ENCODE results near the gene METTL1. TPM values are rescaled to one million over a fixed set of nuclear protein-coding genes. Genes with fewer than 3 reads are reported as not detected.
A peak's percentile ranks its signal among the peaks of the same experiment; 100 is the strongest.

METTL1 gene
- total RNA-seq, 3 donors from 2014 or later: 10.1 to 15.3 (median 10.6) TPM

- peaks cover 7% of the 10 kb centered on the region for H3K4me1 ChIP-seq (ENCODE audit: low read depth)
- intact Hi-C loops (cut with DNase I, micrococcal nuclease): no loop called here
- ATAC-seq (peak; percentile 1), DNase-seq (peak in 1 of 3 donors; percentile 31)
- TF ChIP-seq CTCF (IDR thresholded peaks at IDR 0.05): no peak
- no peaks in the 10 kb centered on the region for H3K36me3 ChIP-seq (ENCODE audit: low read depth)
- H3K9me3 ChIP-seq: no peaks in the 10 kb centered on the region
- H3K4me3 ChIP-seq: peak overlapping the region; percentile 70
These were observed 26.4 kb downstream of the METTL1 start for GRCh38 chr12:57745485-57745881.

GRCh38 chr12:57744777-57745484 lies 27.0 kb downstream of the METTL1 start, which contains the start of gene TSPAN31:
Gene TSPAN31 (plus strand): TSS chr12:57745039. CDS start chr12:57745155, 116 bp downstream.
- no peaks in the 10 kb centered on the region for H3K36me3 ChIP-seq (ENCODE audit: low read depth)
- peak; percentile 94 to 99 (median 98) for DNase-seq
- TF ChIP-seq CTCF (IDR thresholded peaks at IDR 0.05): no peak
- peak within 1 kb of the TSS; percentile 70 for H3K4me3 ChIP-seq
- ATAC-seq: peak; percentile 91
- H3K9me3 ChIP-seq: no peaks in the 10 kb centered on the region
- intact Hi-C loops (cut with DNase I, micrococcal nuclease): no loop called here
- peaks cover 7% of the 10 kb centered on the region for H3K4me1 ChIP-seq (ENCODE audit: low read depth)

- TF ChIP-seq CTCF (IDR thresholded peaks at IDR 0.05): no peak
- intact Hi-C loops (cut with DNase I, micrococcal nuclease): no loop called here
- peak; percentile 68 for ATAC-seq
These were observed 27.6 kb downstream of the METTL1 start for GRCh38 chr12:57744194-57744776.

GRCh38 chr12:57743769-57744168 lies 28.1 kb downstream of the METTL1 start:
- intact Hi-C loops (cut with DNase I, micrococcal nuclease): no loop called here
- ATAC-seq: no peak

More at GRCh38 chr12:57744194-57744776, 27.6 kb downstream of the METTL1 start:
- peaks cover 7% of the 10 kb centered on the region for H3K4me1 ChIP-seq (ENCODE audit: low read depth)
- peak overlapping the region; percentile 70 for H3K4me3 ChIP-seq
- peak; percentile 79 to 84 (median 84) for DNase-seq
- no peaks in the 10 kb centered on the region for H3K9me3 ChIP-seq
- no peaks in the 10 kb centered on the region for H3K36me3 ChIP-seq (ENCODE audit: low read depth)

More at GRCh38 chr12:57743769-57744168, 28.1 kb downstream of the METTL1 start:
- no peak overlapping the region for H3K4me3 ChIP-seq
- DNase-seq: no peak
- no peaks in the 10 kb centered on the region for H3K9me3 ChIP-seq
- H3K4me1 ChIP-seq (ENCODE audit: low read depth): peaks cover 7% of the 10 kb centered on the region
- TF ChIP-seq CTCF (IDR thresholded peaks at IDR 0.05): no peak
- no peaks in the 10 kb centered on the region for H3K36me3 ChIP-seq (ENCODE audit: low read depth)
